ENCODE data around the gene SLC34A1. TPM values are rescaled to one million over a fixed set of nuclear protein-coding genes. Genes with fewer than 3 reads are reported as not detected.

The SLC34A1 gene
- total RNA-seq, 2 experiments from 2014 or later: not detected

- Mint-ChIP-seq H3K27me3 (ENCODE audit: low read depth) (no peaks in the 10 kb centered on the region), H3K4me1 (ENCODE audit: low read depth) (peaks cover 81% of the 10 kb centered on the region), H3K27ac (peak overlapping the region; percentile 95), H3K36me3 (ENCODE audit: low read depth) (peaks cover 76% of the 10 kb centered on the region), H3K4me3 (peak overlapping the region; percentile 95), H3K9me3 (no peaks in the 10 kb centered on the region)
- peak; percentile 64 for DNase-seq
- CTCF ChIA-PET: interaction anchor here (0.8 to 10.3 kb wide), 11 partner anchors 12 to 42 kb away, joined by 3 to 111 read pairs (median 5); partner anchors contain the start of gene PRR7
- intact Hi-C loops (cut with micrococcal nuclease): no loop called here
These were observed 48.1 kb downstream of the SLC34A1 start for GRCh38 chr5:177432143-177432838.

GRCh38 chr5:177432839-177433657 lies 48.8 kb downstream of the SLC34A1 start:
- Mint-ChIP-seq H3K36me3 (ENCODE audit: low read depth) (peaks cover 76% of the 10 kb centered on the region), H3K4me1 (ENCODE audit: low read depth) (peaks cover 85% of the 10 kb centered on the region), H3K4me3 (peak overlapping the region; percentile 15), H3K27ac (peak overlapping the region; percentile 95), H3K27me3 (ENCODE audit: low read depth) (no peaks in the 10 kb centered on the region), H3K9me3 (no peaks in the 10 kb centered on the region)
- intact Hi-C loops (cut with micrococcal nuclease): no loop called here
- CTCF ChIA-PET: interaction anchor here (1.1 to 10.3 kb wide), 6 partner anchors 12 to 42 kb away, joined by 3 to 111 read pairs (median 16); partner anchors contain the start of gene PRR7
- DNase-seq: no peak

DNA sequence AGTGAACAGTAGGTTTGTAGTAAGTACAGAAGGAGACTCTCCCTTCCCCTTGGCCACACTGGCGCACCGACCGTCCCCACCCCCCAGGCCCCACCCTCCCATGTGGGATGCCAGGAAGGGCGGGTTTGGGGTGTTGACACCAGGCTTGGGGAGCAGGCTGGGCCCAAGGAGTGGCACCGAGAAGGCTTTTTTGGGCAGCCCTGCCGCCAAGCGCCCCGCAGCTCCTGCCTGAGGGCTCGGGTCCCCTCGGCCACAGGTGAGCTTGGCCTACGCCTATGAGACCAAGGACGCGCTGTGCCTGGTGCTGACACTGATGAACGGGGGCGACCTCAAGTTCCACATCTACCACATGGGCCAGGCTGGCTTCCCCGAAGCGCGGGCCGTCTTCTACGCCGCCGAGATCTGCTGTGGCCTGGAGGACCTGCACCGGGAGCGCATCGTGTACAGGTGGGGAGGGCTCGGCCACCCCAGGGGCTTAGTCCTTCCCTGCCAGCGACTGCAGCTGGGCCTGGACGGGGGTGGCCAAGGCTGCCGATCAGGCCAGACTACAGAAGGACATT lies 49.5 kb downstream of the SLC34A1 start:
- H3K4me1 Mint-ChIP-seq (ENCODE audit: low read depth): peaks cover 87% of the 10 kb centered on the region
- no peaks in the 10 kb centered on the region for H3K27me3 Mint-ChIP-seq (ENCODE audit: low read depth)
- H3K4me3 Mint-ChIP-seq: no peak overlapping the region
- CTCF ChIA-PET: interaction anchor here (1.1 to 10.3 kb wide), 6 partner anchors 11 to 43 kb away, joined by 3 to 111 read pairs (median 9); partner anchors contain the start of gene PRR7
- DNase-seq: no peak
- H3K36me3 Mint-ChIP-seq (ENCODE audit: low read depth): peaks cover 76% of the 10 kb centered on the region
- no peaks in the 10 kb centered on the region for H3K9me3 Mint-ChIP-seq
- H3K27ac Mint-ChIP-seq: peak overlapping the region; percentile 95
- intact Hi-C loops (cut with micrococcal nuclease): loop anchor here (1.0 kb wide), 1 partner anchor 22 kb away; no protein-coding TSS in a partner anchor

DNA sequence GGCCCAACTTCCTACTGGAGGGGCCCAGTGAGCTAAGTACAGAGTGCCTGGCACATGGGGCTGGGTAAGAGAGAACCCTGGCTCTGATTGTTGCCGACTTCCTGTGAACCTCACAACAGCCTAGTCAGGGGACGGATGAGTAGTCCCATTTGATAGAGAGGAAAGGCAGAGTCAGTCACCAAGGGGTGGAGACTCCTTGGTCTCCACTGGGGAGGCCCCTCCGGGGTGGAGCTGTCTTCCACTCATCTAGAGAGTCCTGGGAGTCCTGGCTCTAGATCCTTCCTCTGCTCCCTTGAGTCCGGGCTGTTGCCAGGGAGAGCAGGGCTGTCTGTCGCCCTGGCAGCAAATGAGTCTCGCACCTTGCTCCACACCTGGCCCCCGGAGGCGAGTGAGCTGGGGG lies 50.2 kb downstream of the SLC34A1 start:
- peak; percentile 89 for DNase-seq

DNA sequence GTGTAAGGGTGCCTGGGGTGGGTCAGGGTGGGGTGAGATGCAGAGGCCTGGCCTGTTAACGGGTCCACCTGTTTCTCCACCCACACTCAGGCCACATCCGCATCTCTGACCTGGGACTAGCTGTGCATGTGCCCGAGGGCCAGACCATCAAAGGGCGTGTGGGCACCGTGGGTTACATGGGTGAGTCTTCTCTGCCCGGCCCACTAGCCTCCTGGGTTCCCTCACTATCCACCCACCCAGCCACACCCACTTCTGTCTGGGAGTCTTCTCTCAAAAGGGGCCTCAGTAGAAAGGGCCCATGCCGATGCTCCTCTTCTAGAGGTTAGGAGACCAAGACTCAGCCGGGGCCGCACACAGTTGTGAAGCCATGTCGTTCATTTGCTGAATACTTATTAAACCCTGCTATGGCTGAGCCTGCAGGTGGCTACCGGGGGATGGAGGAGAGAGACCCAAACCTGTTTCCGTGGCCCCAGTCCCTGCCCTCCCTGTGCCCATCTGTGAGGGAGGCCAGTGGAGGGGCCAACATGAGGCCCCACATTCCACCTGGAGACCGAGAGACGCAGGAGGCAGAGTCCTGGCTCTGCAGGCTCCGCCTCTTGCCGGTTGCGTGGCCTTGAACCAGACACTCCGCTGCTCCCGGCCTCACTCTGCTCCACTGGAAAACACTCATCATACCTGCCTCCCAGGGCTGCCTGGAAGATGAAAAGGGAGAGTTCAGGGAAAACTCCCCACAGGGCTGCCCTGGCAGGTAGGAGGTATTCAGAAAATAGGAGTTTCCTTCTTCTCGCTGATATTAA lies 50.9 kb downstream of the SLC34A1 start:
- DNase-seq: no peak
- no peaks in the 10 kb centered on the region for H3K9me3 Mint-ChIP-seq
- CTCF ChIA-PET: interaction anchor here (1.2 to 10.3 kb wide), 5 partner anchors 10 to 44 kb away, joined by 4 to 111 read pairs (median 10); partner anchors contain the start of gene PRR7
- intact Hi-C loops (cut with micrococcal nuclease): loop anchor here (1.0 kb wide), 1 partner anchor 20 kb away; no protein-coding TSS in a partner anchor
- H3K27me3 Mint-ChIP-seq (ENCODE audit: low read depth): no peaks in the 10 kb centered on the region
- H3K4me1 Mint-ChIP-seq (ENCODE audit: low read depth): peaks cover 83% of the 10 kb centered on the region
- peak overlapping the region; percentile 92 for H3K27ac Mint-ChIP-seq
- H3K36me3 Mint-ChIP-seq (ENCODE audit: low read depth): peaks cover 72% of the 10 kb centered on the region
- no peak overlapping the region for H3K4me3 Mint-ChIP-seq

More for the DNA sequence above, 50.2 kb downstream of the SLC34A1 start:
- no peaks in the 10 kb centered on the region for H3K27me3 Mint-ChIP-seq (ENCODE audit: low read depth)
- CTCF ChIA-PET: interaction anchor here (1.2 to 10.3 kb wide), 5 partner anchors 10 to 43 kb away, joined by 4 to 111 read pairs (median 10); partner anchors contain the start of gene PRR7
- H3K9me3 Mint-ChIP-seq: no peaks in the 10 kb centered on the region
- H3K4me1 Mint-ChIP-seq (ENCODE audit: low read depth): peaks cover 83% of the 10 kb centered on the region
- H3K4me3 Mint-ChIP-seq: no peak overlapping the region
- intact Hi-C loops (cut with micrococcal nuclease): loop anchor here (1.0 kb wide), 1 partner anchor 21 kb away; no protein-coding TSS in a partner anchor
- H3K27ac Mint-ChIP-seq: peak overlapping the region; percentile 92
- peaks cover 72% of the 10 kb centered on the region for H3K36me3 Mint-ChIP-seq (ENCODE audit: low read depth)

GRCh38 chr5:177435847-177436536 lies 51.8 kb downstream of the SLC34A1 start:
- H3K36me3 Mint-ChIP-seq (ENCODE audit: low read depth): peaks cover 69% of the 10 kb centered on the region
- H3K4me3 Mint-ChIP-seq: no peak overlapping the region
- H3K9me3 Mint-ChIP-seq: no peaks in the 10 kb centered on the region
- H3K4me1 Mint-ChIP-seq (ENCODE audit: low read depth): peaks cover 80% of the 10 kb centered on the region
- DNase-seq: no peak
- CTCF ChIA-PET: interaction anchor here (1.1 to 1.4 kb wide), 2 partner anchors 9 to 22 kb away, joined by 4 read pairs; no protein-coding TSS in a partner anchor
- intact Hi-C loops (cut with micrococcal nuclease): no loop called here
- peak overlapping the region; percentile 50 for H3K27ac Mint-ChIP-seq
- H3K27me3 Mint-ChIP-seq (ENCODE audit: low read depth): no peaks in the 10 kb centered on the region

DNA sequence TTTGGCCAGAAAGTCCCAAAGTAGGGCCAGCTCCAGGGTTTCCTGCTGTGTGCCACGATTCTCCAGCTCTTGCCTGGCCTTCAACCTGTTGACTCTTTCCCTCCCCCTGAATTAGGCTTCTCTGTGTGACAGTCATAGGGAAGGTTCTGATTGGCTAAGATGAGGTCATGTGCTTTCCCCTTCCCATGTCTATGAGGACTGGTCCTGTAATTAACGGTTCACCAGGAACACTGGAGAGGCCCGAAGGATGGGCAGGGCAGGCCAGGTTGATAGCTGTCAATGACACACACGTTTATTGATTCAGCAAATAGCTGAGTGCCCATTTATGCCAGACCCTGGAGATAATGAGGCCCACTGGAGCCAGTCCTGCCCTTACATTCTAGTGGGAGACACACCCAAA lies 53.4 kb downstream of the SLC34A1 start:
- Mint-ChIP-seq H3K4me3 (no peak overlapping the region), H3K27ac (peak overlapping the region; percentile 50), H3K36me3 (ENCODE audit: low read depth) (peaks cover 63% of the 10 kb centered on the region)

DNA sequence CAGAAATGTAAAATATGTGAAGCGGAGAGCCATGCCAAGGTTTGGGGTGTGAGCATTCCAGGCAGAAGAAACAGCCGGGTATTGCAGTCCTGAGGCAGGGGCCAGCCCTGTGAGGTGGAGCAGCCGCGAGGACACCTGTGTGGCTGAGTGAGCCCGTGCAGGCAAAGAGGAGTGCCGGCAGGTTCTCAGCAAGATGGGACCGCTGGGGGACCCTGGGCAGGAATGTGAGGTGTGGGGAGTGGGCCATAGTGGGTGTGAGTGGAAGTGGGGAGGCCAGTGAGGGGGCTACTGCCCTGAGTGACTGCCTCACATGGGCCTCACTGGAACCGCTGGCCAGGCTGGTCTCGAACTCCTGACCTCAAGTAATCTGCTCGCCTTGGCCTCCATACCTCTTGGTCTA lies 54.2 kb downstream of the SLC34A1 start:
- Mint-ChIP-seq H3K4me1 (ENCODE audit: low read depth) (peaks cover 66% of the 10 kb centered on the region), H3K27ac (peak overlapping the region; percentile 73), H3K9me3 (no peaks in the 10 kb centered on the region), H3K36me3 (ENCODE audit: low read depth) (peaks cover 56% of the 10 kb centered on the region), H3K27me3 (ENCODE audit: low read depth) (no peaks in the 10 kb centered on the region), H3K4me3 (no peak overlapping the region)
- CTCF ChIA-PET: interaction anchor here (5.0 kb wide), 1 partner anchor 35 kb away, joined by 39 read pairs; no protein-coding TSS in a partner anchor
- intact Hi-C loops (cut with micrococcal nuclease): no loop called here
- DNase-seq: no peak

More for the DNA sequence above, 53.4 kb downstream of the SLC34A1 start:
- Mint-ChIP-seq H3K4me1 (ENCODE audit: low read depth) (peaks cover 72% of the 10 kb centered on the region), H3K27me3 (ENCODE audit: low read depth) (no peaks in the 10 kb centered on the region), H3K9me3 (no peaks in the 10 kb centered on the region)
- intact Hi-C loops (cut with micrococcal nuclease): no loop called here
- CTCF ChIA-PET: interaction anchor here (0.8 to 5.0 kb wide), 5 partner anchors 13 to 47 kb away, joined by 3 to 39 read pairs (median 4); no protein-coding TSS in a partner anchor
- DNase-seq: no peak

DNA sequence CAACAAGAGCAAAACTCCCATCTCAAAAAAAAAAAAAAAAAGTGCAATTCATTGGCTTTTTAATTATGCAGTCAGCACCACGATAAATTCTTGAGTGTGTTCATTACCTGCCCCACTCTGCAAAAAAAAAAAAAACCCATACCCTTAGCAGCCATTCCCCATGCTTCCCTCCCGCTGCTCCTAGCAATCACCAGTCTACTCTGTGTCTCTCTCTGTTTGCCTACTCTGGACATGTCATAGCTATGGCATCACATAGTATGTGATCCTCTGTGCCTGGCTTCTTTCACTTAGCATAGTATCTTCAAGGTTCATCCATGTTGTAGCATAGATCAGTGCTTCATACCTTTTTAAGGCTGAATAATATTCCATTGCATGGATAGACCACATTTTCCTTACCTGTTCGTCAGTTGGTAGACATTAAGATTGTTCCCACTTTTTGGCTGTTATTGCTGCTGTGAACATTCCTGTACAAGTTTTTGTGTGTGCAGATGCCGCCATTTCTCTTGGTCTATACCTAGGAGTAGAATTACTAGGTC lies 55.4 kb downstream of the SLC34A1 start:
- intact Hi-C loops (cut with micrococcal nuclease): loop anchor here (1.0 kb wide), 1 partner anchor 10 kb away; no protein-coding TSS in a partner anchor
- CTCF ChIA-PET: interaction anchor here (0.6 to 5.0 kb wide), 6 partner anchors 16 to 77 kb away, joined by 3 to 39 read pairs (median 6); no protein-coding TSS in a partner anchor
- DNase-seq: no peak
- Mint-ChIP-seq H3K27ac (peak overlapping the region; percentile 90), H3K4me3 (no peak overlapping the region), H3K4me1 (ENCODE audit: low read depth) (peaks cover 65% of the 10 kb centered on the region), H3K27me3 (ENCODE audit: low read depth) (no peaks in the 10 kb centered on the region), H3K9me3 (no peaks in the 10 kb centered on the region), H3K36me3 (ENCODE audit: low read depth) (peaks cover 50% of the 10 kb centered on the region)

DNA sequence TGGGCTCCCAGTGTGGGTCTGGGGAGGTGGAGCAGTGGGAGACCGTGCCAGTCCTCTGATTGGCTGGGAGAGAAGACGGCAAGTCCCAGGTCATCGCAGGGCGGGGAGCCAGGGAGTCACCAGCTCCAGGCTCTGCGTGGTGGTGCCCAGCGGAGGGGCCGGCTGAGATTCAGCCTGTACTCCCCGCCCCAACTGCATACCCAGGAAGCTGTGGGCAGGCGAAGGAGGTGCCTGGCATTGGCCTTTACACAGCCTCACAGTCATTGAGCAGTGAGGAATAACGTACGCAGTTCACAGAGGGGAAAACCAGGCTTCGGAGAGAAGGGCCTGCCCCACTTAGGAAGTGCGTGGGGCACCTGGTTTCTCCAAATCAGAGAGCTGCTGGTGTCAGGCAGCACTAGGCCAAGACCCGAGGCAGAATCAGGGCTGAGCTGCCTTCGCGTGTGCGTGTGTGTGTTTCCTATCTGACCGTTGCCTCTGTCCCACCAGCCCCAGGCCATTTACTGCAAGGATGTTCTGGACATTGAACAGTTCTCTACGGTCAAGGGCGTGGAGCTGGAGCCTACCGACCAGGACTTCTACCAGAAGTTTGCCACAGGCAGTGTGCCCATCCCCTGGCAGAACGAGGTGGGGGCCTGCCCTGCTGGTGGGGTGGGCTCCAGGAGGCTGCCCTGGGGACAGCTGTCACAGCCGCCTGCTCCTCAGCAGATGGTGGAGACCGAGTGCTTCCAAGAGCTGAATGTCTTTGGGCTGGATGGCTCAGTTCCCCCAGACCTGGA lies 56.2 kb downstream of the SLC34A1 start:
- peak; percentile 84 for DNase-seq
- CTCF ChIA-PET: interaction anchor here (1.0 to 5.0 kb wide), 5 partner anchors 15 to 125 kb away, joined by 3 to 39 read pairs (median 7); no protein-coding TSS in a partner anchor

More for the DNA sequence above, 56.2 kb downstream of the SLC34A1 start:
- Mint-ChIP-seq H3K36me3 (ENCODE audit: low read depth) (peaks cover 46% of the 10 kb centered on the region), H3K9me3 (no peaks in the 10 kb centered on the region), H3K4me3 (no peak overlapping the region), H3K27ac (peak overlapping the region; percentile 90), H3K27me3 (ENCODE audit: low read depth) (no peaks in the 10 kb centered on the region), H3K4me1 (ENCODE audit: low read depth) (peaks cover 66% of the 10 kb centered on the region)
- intact Hi-C loops (cut with micrococcal nuclease): loop anchor here (1.0 kb wide), 1 partner anchor 11 kb away; no protein-coding TSS in a partner anchor
